Stromal cell of bone marrow (primary cell): ENCODE data around the gene CMIP.

ENCODE experiments used
- DNase-seq: peaks from one replicate; pipeline ENCODE4 v3.0.0-alpha.2; 2012; ENCODE audit warnings: low read depth

The CMIP gene

DNA sequence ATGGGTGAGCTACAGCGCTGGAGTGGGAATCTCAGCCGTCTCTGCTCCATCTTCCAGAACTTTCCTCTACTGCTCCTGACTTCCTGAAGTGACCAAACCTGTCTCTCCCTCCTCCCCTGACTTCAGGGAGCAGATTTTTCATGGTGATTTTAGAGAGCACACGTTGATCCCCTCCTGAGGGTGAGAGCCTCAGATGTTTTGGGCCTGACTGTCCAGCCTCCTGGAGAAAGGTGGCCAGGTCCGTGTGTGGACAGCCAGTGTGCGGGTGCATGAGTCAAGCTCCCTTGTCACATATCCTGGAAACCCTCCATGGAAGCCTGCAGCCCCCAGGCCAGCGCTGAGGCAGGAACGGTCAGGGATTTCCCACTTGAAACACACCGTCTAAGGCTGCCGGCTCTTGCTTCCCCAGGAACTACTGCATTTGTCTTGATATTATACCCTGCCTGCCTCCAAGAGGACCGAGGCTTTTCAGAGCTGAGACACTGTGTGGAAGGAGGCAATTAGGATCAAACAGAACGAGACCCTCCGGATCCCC, 143.1 kb downstream of the CMIP start:
- DNase-seq, result no peak

GRCh38 chr16:81588326-81589081, 143.9 kb downstream of the CMIP start:
- DNase-seq, result no peak

DNA sequence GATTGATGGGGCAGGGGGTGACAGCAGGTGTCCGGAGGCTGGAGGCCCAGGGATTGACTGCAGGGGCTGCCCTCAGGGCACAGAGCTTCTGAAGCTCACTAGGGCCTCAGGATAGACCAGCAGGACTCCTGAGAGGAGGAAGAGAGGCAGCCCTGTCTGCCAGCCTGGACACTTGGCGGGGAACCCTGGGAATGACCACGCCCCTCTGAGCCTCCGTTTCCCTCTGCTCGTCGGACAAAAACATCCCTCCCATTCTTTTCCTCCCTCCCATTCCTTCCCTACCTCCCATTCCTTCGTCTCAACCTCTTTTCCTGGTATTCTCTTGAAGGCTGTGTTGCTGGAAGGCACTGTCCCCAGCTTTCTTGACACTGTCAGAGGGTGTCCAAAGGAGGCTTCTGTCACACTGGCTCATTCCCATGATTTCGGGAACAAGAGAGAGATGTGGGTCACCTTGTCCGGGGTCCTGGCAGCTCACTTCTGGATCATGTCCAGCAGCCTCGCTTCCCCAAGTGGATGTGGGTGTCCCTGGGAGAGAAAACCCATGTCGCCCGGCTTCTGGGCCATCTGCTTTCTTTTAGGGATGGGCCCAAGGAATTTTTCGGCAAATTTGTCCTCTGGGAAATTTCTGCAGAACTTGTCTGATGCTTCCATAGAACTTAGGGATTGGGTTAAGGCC, 145.5 kb downstream of the CMIP start:
- DNase-seq, result no peak

DNA sequence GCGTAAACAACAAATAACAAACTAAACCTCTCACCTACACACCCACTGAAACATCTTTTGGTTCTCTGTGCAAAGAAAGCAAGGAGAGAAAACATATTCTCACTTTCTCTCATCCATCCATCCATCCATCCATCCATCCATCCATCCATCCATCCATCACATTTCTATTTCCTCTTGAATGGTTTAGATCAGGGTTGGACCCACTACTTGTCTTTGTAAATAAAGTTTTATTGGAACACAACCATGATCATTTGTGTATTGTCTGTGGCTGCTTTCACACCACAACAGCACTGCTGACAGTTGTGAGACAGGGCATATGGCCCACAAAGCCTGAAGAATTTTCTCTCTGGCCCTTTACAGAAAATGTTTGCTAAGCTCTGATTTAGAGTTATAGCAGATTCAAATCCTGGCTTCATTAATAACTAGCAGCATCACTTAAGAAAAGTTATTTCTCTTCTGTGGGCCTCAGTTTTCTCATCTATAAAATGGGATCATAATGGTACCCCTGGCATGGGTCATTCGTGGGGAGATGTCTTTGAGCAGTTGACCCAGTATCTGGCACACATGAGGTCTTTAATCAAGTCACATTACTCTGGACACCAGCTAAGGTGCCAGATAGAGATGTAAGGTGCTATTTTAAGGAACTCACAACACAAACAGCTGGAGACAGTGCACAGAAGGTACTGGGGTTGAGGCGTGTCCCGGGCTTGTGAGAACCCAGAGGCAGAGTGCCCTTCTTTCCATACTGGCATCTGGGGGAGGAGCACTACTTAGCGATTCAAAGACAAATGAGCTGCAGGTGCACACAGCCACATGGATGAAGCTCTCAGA, 146.3 kb downstream of the CMIP start:
- no peak for DNase-seq

DNA sequence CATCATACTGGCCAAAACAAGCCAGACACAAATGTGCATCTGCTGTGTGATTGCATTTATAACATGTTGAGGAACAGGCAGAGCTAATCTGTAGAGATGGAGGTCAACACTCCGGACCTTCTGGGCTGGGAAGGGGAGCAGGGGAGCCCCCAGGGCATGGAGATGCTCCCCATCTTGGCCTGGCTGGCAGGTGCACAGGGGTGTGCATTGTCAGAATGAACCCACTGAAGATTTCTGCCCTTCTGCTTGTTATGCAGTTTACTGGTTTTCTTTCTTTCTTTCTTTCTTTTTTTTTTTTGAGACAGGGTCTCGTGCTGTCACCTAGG, 146.9 kb downstream of the CMIP start:
- DNase-seq, result no peak

- no peak for DNase-seq
Observed at GRCh38 chr16:81592353-81592866, 147.8 kb downstream of the CMIP start.

GRCh38 chr16:81593481-81593880, 148.9 kb downstream of the CMIP start:
- DNase-seq, result no peak

GRCh38 chr16:81595629-81596292, 151.2 kb downstream of the CMIP start:
- no peak for DNase-seq

- DNase-seq, result no peak
Observed at GRCh38 chr16:81597079-81597658, 152.6 kb downstream of the CMIP start.

- no peak for DNase-seq
Observed at GRCh38 chr16:81598083-81598482, 153.5 kb downstream of the CMIP start.

DNA sequence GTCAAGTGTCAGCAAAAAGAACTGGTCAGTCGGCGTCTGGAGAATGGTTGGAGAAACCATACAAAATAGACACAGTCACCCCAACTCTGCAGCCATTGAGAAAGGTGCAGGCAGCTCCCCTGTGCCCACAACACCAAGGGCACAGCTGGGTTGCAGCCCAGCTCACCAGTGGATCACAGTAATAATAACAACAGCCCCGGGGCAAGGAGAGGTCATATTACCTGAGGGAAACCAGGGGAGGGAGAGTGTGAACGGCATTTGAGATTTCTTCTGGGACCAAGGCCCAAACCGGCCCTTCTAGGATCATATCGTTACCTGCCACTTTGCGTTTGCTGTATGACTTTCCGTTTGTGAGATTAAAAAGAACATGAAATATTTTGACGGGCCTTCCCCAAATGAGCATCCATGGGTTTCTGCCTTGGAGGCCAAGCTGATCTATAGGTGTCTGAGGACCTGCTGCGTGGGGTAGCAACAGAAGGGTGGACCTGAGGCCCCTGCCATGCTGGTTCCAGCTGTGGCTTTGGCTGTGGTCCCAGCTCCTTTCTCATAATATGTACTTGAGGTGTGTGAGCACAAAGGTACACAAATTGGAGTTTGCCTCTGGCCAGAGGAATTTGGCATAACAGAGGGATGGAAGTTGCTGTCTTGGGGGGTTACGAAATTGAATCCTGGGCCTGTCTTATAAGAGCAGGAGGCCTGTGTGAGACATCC, 154.6 kb downstream of the CMIP start:
- DNase-seq, result no peak

- DNase-seq, result no peak
Observed at GRCh38 chr16:81600275-81600674, 155.7 kb downstream of the CMIP start.

DNA sequence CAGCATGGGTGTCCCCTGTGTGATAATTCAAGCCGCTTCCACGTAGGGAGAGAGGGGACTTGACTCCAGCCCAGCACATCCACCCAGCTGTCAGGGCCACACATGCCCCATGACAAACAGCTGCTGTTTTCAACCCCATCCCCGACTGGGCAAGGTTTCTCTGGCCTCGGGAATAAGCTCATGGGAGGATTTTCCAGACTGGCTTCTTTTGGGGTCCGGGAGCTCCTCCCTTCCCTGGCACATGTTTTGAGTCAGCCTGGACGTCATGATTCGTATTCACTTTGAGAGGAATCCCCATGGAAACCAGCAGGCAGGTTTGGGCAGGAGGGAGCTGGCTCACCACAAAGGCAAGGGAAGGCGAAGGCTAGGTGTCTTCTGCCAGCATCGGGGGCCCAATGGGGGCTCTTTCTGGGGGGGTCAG, 156.4 kb downstream of the CMIP start:
- peak; percentile 75 for DNase-seq

DNA sequence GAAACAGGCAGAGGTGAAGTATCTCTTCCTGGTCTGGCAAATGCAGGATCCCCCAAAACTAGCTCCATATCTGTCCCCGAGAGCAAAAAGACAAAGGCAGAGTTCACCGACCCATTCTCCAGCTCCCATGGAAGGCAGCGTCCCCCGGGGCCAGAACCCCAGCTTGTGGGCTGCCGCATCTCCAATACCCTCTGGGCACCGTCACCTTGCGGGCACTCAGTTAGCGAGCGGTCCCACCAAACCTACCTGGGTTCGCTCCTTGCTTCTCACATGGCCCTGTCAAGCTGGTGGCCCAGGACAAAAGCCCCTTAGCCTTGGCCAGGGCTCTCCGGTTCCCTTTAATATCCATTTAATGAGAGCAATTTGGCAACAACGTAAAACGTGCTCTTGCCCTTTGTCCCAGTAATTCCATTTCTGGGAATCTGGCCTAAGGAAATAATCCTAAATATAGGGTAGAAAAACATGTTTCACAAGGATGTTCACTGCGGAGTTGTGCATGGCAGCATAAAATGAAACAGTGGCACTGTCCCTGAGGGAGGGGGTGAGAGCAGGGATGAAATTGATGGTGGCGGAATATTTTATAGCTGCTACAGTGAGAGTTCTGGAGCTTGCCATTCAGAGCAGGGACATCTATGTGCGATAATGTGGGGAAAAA, 157.1 kb downstream of the CMIP start:
- peak; percentile 63 for DNase-seq

- DNase-seq, result no peak
Observed at GRCh38 chr16:81602256-81602776, 157.7 kb downstream of the CMIP start.

DNA sequence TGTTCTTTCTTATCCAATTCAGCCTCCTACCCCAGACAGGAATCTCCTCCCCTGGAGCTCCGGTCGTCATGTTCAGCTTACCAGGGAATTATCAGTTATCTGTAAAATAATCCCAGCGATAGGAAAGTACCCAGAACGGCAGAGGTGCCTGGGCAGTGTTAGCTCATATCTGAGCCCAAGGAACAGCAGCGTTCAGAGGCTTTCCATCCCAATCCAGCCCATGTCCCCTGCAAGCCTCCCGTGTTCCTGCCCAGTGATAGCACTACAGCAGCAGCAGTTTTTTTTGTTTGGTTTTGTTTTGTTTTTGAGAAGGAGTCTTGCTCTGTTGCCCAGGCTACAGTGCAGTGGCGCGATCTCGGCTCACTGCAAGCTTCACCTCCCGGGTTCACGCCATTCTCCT, 158.2 kb downstream of the CMIP start:
- no peak for DNase-seq

DNA sequence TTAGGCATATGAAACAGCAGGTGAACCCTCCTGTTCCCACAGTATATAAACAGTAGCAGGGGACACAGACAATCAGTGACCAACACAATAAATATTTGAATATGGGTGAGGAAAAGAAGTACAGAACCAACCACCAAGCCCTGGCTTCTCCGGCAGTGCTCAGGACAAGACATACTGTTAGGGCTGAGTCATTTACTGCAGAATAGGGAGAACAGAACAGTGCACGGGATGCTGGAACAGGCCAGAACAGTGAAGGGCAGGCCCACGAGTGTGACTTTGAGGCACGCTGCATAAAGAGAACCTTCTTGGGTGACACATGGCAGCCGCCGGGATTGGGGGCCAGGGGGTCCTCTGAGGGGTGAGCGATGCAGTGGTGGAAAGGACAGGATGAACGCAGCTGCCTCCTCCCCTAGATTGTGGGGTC, 160.4 kb downstream of the CMIP start:
- no peak for DNase-seq

DNA sequence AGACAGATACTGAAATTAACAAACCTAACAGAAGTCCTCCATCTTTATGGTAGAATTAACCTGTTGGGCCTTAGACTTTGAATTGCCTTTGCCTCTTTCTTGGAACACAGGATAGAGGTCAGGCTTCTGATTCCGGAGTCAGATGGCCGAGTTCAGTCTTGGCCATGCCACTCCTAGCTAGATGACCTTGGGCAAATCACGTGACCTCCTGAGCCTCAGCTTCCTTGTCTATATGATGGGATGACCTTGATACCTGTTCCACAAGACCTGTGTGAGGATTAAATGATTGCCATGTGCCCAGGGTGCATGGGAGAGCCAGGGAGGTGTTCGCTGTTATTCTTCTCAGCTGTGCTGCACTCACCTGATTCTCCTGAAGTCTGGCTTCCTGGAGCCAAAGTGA, 161.4 kb downstream of the CMIP start:
- no peak for DNase-seq

- DNase-seq, result no peak
Observed at GRCh38 chr16:81607006-81607405, 162.4 kb downstream of the CMIP start.
